Choroid plexus epithelial cell (primary cell): ENCODE results near the gene GNAO1.

Experiments used
- DNase-seq: peaks from one replicate; pipeline ENCODE4 v3.0.0-alpha.2; 2010; ENCODE audit warnings: low read depth
- H3K4me3 ChIP-seq: 2 replicates; pipeline ENCODE4 v1.5.1; 2011; ENCODE audit warnings: low read depth, mild to moderate bottlenecking, control low read depth, low read length, moderate library complexity
- TF ChIP-seq, protein P1 (sequence below): conservative IDR thresholded peaks from 2 replicates; pipeline ENCODE4 v1.5.1; 2011; ENCODE audit warnings: low read depth, mild to moderate bottlenecking, control low read depth, inconsistent platforms, low read length, moderate library complexity

GNAO1 gene

DNA sequence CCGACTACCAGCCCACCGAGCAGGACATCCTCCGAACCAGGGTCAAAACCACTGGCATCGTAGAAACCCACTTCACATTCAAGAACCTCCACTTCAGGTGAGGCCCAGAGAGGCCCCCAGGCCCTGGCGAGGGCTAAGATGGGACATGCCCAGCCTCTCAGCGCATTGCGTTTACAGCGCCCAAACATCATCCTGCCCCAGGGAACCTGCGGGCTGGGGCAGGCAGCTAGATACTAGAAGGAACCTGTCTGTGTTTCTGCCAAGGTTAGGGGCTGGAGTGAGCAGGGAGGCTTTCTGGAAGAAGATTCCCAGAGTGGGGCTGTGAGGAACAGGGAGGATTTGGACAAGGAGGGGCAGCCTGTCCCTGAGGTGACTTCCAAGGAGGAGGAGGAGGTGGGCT, 143.5 kb downstream of the GNAO1 start:
- no peak for DNase-seq
- TF ChIP-seq, protein P1, sequence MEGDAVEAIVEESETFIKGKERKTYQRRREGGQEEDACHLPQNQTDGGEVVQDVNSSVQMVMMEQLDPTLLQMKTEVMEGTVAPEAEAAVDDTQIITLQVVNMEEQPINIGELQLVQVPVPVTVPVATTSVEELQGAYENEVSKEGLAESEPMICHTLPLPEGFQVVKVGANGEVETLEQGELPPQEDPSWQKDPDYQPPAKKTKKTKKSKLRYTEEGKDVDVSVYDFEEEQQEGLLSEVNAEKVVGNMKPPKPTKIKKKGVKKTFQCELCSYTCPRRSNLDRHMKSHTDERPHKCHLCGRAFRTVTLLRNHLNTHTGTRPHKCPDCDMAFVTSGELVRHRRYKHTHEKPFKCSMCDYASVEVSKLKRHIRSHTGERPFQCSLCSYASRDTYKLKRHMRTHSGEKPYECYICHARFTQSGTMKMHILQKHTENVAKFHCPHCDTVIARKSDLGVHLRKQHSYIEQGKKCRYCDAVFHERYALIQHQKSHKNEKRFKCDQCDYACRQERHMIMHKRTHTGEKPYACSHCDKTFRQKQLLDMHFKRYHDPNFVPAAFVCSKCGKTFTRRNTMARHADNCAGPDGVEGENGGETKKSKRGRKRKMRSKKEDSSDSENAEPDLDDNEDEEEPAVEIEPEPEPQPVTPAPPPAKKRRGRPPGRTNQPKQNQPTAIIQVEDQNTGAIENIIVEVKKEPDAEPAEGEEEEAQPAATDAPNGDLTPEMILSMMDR = no peak
- H3K4me3 ChIP-seq = no peak overlapping the region

DNA sequence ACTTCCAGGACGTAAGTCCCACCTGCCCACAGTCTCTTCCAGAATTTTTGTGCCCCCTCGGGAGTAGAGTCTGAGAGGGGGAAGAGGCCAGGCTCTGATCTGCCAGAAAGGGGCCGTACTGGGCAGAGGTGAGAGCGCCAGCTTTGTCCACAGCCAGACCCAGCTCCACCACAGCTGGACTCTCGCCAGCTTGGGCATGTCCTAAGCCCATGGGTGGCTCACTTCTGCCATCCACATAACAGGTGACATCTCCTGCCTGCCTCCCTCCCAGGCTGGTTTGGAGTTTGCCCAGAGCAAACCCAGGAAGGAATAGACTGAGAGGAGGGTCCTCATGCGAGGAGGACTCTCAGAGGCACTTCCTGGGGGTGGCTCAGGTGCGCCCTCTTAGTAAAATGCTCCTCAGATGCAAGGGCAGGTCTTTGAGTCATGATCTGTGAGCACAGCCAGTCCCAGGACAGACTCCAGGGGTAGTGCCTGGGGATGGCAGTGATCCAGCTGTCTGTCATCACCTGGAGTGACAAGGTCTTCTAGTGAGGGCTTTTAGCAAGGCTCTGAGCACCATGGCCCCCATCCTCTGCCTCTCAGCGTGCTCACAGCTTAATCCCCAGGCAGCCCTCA, 144.9 kb downstream of the GNAO1 start:
- H3K4me3 ChIP-seq = no peak overlapping the region
- TF ChIP-seq, protein P1 = no peak
- DNase-seq = peak; percentile 11

DNA sequence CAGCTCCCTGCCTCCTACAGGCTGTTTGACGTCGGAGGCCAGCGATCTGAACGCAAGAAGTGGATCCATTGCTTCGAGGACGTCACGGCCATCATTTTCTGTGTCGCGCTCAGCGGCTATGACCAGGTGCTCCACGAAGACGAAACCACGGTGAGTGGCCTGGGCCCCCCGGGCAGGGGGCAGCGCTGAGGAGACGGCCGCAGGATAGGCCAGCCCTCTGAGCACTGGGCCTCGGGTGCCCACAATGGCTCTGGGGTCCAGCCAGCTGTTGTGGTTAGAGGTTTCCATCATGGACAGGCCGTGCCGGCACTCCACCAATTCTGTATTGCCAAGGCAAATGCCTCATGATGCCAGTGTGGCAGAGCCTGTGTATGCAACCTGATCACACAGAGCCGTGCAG, 145.4 kb downstream of the GNAO1 start:
- TF ChIP-seq, protein P1 = no peak
- no peak overlapping the region for H3K4me3 ChIP-seq
- no peak for DNase-seq

DNA sequence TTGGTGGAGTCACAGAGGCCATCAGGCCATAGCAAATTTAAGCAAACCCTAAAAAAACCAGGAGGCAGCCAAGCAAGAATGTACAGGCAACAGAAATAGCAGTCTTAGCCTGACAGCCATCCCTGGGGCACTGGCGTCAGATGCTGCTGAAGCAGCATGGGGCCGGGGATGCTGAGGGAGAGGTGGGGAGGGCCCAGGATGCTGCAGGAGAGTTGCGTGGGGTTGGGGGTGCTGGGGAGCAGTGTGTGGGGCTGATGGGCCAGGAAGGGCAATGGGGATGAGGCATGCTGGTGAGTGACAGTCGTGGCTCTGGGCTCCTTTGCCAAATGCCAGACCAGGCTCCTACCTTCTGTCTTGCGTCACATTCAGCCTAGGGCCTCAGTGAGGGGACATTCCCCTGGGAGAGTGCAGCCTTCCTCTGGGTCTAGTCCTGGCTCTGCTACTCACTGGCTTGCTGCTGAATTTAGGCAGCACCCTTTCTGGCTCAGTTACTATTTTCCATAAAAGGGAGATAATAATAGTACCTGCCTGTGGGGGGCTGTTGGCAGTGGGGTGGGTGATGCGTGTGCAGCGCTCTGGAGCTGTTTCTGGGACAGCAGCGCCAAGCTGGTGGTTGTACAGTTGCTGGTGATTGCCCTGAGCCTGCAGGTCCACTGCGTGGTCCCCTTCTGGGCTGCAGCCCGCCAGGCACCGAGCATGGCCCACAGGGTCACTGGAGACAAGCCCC, 146.0 kb downstream of the GNAO1 start:
- no peak for DNase-seq
- TF ChIP-seq, protein P1 = no peak
- no peak overlapping the region for H3K4me3 ChIP-seq

DNA sequence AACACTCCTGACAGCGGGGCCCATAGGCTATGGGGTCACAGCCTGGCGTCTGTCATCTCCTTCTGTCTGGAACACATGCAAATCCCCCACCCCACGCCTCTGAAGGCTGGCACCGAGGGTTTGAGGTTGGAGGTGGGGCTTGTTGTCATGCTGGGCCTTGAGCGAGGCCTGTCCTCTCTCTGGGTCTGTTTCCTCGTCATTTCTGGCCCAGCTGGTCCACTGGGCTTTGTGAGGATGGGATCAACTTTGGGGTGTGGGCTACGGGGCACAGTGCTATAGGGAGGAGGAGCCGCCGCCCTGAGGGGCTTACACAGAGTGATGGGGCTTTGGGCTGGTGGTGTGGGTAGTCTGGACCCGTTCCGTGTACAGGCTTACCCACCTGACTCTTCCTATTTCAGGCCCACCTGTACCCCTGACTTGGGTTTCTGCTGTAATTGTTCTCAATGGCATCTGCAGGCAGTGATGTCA, 146.6 kb downstream of the GNAO1 start:
- DNase-seq = no peak

DNA sequence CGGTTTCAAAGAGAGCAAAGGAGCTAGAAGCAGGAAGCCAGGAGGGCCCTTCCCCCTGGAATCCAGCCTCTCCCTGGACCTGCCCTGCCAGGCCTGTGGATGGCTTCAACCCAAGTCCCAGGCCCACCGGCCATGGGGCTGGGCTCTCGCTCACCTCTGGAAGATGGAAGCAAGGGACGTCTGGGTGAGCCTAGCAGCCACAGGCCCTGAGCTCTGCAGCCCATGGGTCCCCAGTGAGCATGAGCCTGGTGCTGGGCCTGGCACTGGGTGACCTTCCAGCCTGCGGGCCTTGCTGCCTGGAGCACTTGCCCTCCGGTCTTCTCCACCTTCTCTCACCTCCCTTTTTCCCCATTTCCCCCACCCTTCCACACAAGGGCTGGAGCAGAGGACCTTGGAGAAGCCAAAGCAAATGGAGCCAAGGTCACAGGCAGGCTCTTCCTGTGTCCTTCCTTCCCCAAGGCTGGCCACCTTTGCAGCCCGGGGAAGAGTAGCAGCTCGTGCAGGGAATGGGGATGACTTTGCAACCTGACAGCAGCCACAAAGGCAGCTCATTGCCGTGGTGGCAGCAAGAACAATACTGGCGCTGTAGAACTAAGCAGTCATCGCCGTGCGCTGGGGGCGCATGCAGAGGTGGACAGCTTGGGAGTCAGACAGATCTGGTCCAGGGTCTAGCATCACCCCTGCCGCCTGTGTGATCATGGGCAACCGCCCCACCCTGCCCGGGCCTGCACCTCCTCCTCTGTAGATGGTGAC, 147.5 kb downstream of the GNAO1 start:
- no peak for DNase-seq
- TF ChIP-seq, protein P1 = no peak
- H3K4me3 ChIP-seq = no peak overlapping the region

More for the DNA sequence above, 146.6 kb downstream of the GNAO1 start:
- TF ChIP-seq, protein P1 = no peak
- H3K4me3 ChIP-seq = no peak overlapping the region
